Measurements from ENCODE around the gene SMNDC1. TPM values are rescaled to one million over a fixed set of nuclear protein-coding genes. Genes with fewer than 3 reads are reported as not detected.

The SMNDC1 gene
- total and polyA plus RNA-seq, 2 of the 4 experiments (the other 2 are of a cell fraction): 3.9 to 15.1 TPM

DNA sequence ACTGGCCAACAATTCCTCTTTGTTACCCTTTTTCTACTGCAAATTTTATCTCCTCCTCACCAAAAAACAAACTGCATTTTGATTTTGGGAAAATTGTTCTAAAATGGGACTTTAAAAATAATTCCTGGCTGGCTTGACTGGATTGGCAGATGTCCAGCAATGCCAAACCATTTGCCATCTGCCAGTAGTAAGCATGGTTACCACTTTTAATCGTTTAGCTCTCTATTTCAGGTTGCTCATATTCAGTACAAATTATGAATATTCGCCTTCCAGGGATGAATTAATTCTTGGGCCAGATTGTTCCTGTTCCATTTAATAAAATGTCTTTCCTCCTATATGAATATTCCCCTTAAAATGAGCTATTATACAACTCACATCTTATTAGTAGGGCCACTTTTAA, 35.7 kb downstream of the SMNDC1 start:
- no peaks in the 10 kb centered on the region for H4K20me1 ChIP-seq (ENCODE audit: insufficient read depth, low read length)
- no peak overlapping the region for H2BK5ac ChIP-seq (ENCODE audit: low read depth, low read length, poor library complexity, severe bottlenecking)
- no peak overlapping the region for H2BK20ac ChIP-seq (ENCODE audit: low read depth, low read length)
- no peak for TF ChIP-seq RAD21 (IDR thresholded peaks at IDR 0.05; ENCODE audit: low read length)
- no peak for TF ChIP-seq BHLHE40 (IDR thresholded peaks at IDR 0.05; ENCODE audit: low read depth, low read length)
- TF ChIP-seq POLR2A (IDR thresholded peaks at IDR 0.05; ENCODE audit: low read depth, low read length): no peak
- TF ChIP-seq NFE2L2 (IDR thresholded peaks at IDR 0.05; ENCODE audit: low read depth, low read length): no peak
- no peak for TF ChIP-seq MAZ (IDR thresholded peaks at IDR 0.05; ENCODE audit: borderline replicate concordance, low read depth, low read length)
- no peak for TF ChIP-seq MAFK (IDR thresholded peaks at IDR 0.05; ENCODE audit: low read depth, low read length)
- TF ChIP-seq, protein P1, sequence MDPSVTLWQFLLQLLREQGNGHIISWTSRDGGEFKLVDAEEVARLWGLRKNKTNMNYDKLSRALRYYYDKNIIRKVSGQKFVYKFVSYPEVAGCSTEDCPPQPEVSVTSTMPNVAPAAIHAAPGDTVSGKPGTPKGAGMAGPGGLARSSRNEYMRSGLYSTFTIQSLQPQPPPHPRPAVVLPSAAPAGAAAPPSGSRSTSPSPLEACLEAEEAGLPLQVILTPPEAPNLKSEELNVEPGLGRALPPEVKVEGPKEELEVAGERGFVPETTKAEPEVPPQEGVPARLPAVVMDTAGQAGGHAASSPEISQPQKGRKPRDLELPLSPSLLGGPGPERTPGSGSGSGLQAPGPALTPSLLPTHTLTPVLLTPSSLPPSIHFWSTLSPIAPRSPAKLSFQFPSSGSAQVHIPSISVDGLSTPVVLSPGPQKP (IDR thresholded peaks at IDR 0.05; ENCODE audit: borderline replicate concordance, low read depth, low read length): no peak
- no peak for TF ChIP-seq CHD1 (IDR thresholded peaks at IDR 0.05; ENCODE audit: low read depth, low read length)
- TF ChIP-seq SMC3 (IDR thresholded peaks at IDR 0.05; ENCODE audit: low read depth, low read length): no peak
- no peak for TF ChIP-seq RCOR1 (IDR thresholded peaks at IDR 0.05; ENCODE audit: insufficient replicate concordance, low read length)
- TF ChIP-seq, protein P2, sequence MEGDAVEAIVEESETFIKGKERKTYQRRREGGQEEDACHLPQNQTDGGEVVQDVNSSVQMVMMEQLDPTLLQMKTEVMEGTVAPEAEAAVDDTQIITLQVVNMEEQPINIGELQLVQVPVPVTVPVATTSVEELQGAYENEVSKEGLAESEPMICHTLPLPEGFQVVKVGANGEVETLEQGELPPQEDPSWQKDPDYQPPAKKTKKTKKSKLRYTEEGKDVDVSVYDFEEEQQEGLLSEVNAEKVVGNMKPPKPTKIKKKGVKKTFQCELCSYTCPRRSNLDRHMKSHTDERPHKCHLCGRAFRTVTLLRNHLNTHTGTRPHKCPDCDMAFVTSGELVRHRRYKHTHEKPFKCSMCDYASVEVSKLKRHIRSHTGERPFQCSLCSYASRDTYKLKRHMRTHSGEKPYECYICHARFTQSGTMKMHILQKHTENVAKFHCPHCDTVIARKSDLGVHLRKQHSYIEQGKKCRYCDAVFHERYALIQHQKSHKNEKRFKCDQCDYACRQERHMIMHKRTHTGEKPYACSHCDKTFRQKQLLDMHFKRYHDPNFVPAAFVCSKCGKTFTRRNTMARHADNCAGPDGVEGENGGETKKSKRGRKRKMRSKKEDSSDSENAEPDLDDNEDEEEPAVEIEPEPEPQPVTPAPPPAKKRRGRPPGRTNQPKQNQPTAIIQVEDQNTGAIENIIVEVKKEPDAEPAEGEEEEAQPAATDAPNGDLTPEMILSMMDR (conservative IDR thresholded peaks at IDR 0.05; ENCODE audit: low read depth, low read length): no peak
- BruUV-seq (replicated peaks): no TSS peak
- H3K4me3 ChIP-seq (ENCODE audit: insufficient read depth, low read depth, low read length): no peak overlapping the region
- POLR2A ChIA-PET (ENCODE audit: unreplicated experiment): no interaction called here
- no peak overlapping the region for H2AK5ac ChIP-seq (ENCODE audit: low read depth, low read length)
- dilution Hi-C loops (cut with HindIII; ENCODE audit: low sequenced_read_pairs, unreplicated experiment): no loop called here
- WGBS, 2 experiments (ENCODE audit: extremely low coverage in 2 of 2, insufficient read length in 1 of 2): 67% methylated on average over 1 of the region's 2 CpGs; no CpG with 5 or more reads in 1 of the 2 experiments
- DNase-seq: no peak
- H2BK15ac ChIP-seq (ENCODE audit: low read depth, low read length): no peak overlapping the region
- H2BK120ac ChIP-seq (ENCODE audit: low read depth, low read length): no peak overlapping the region
- H3K23ac ChIP-seq (ENCODE audit: low read depth, low read length): no peak overlapping the region
- ATAC-seq (ENCODE audit: low read depth): no peak
- no peak overlapping the region for H4K8ac ChIP-seq (ENCODE audit: low read depth in 2 of 2, low read length in 2 of 2)
- no peak overlapping the region for H3K14ac ChIP-seq (replicated peaks; ENCODE audit: low read depth, low read length)
- no peaks in the 10 kb centered on the region for H3K79me1 ChIP-seq (ENCODE audit: low read depth in 1 of 2, low read length in 2 of 2)
- no peak overlapping the region for H3K9ac ChIP-seq (ENCODE audit: low read depth, low read length)
- H4K5ac ChIP-seq (ENCODE audit: low read depth, low read length): no peak overlapping the region
- CTCF ChIA-PET: interaction anchor here (1.7 kb wide), 1 partner anchor 10 kb away, joined by 6 read pairs; no protein-coding TSS in a partner anchor
- no peak overlapping the region for H4K91ac ChIP-seq (ENCODE audit: insufficient read depth, low read depth, low read length)
- no peaks in the 10 kb centered on the region for H3K9me1 ChIP-seq (ENCODE audit: insufficient read depth, low read length)
- H3K56ac ChIP-seq (ENCODE audit: extremely low read depth, insufficient read depth, low read length): no peak overlapping the region
- no peaks in the 10 kb centered on the region for H3K27me3 ChIP-seq (ENCODE audit: control insufficient read depth, insufficient read depth, low read length)
- no peaks in the 10 kb centered on the region; the same call in 1 of the 2 replicates for H3K4me1 ChIP-seq (ENCODE audit: control insufficient read depth, insufficient read depth, low read length)
- H3K18ac ChIP-seq (ENCODE audit: low read depth, low read length): no peak overlapping the region
- in situ Hi-C loops (cut with MboI; ENCODE audit: low sequenced_read_pairs): no loop called here
- intact Hi-C loops (cut with micrococcal nuclease): no loop called here
- no peak overlapping the region for H2AFZ ChIP-seq (replicated peaks; ENCODE audit: low read length, poor library complexity)
- peak overlapping the region; percentile 16; the same call in 1 of the 2 replicates for H3K4me2 ChIP-seq (ENCODE audit: low read depth, low read length)
- no peaks in the 10 kb centered on the region for H3K36me3 ChIP-seq (ENCODE audit: control insufficient read depth, insufficient read depth, low read length)
- H3K4ac ChIP-seq (ENCODE audit: low read depth, low read length): no peak overlapping the region
- no peak overlapping the region for H2AK9ac ChIP-seq (replicated peaks; ENCODE audit: low read depth, low read length, poor library complexity)
- no peak overlapping the region for H3K27ac ChIP-seq (ENCODE audit: insufficient read depth, low read length)
- no peaks in the 10 kb centered on the region for H3K9me3 ChIP-seq (ENCODE audit: control insufficient read depth, insufficient read depth, low read length)
